Dedifferentiated amniotic fluid mesenchymal stem cell (primary cell): Measurements from ENCODE around the gene KDM2A.
A peak's percentile ranks its signal among the peaks of the same experiment; 100 is the strongest.

Source experiments
- DNase-seq: peaks from one replicate; pipeline ENCODE4 v3.0.0-alpha.2; 2016; ENCODE audit errors: extremely low spot score

The KDM2A gene

DNA sequence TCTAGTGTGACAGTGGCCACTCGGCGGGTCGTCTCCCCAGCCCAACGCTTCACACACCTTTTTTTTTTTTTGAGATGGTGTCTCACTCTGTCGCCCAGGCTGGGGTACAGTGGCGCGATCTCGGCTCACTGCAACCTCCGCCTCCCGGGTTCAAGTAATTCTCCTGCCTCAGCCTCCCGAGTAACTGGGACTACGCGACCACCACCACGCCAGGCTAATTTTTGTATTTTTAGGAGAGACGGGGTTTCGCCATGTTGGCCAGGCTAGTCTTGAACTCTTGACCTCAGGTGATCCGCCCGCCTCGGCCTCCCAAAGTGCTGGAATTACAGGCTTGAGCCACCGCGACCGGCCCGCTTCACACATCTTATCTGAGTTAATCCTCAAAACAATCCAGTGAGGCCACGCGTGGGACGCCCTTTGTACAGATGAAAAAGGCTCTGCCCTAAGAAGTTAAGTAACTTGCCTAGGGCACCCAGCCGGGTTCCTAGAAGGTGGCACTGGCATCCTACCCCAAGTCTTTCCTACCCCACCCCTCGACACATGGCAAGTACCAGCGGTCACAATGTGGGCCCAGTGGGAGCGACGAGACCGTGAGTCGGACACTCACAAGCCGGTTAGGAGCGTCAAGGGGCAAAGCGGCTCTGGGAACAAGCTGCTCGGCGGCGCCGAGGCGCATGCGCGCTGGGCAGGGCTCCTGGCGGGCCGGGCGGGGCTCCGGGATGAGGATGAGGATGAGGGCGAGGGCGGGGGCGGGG, 142.0 kb downstream of the KDM2A start:
- peak; percentile 38 for DNase-seq

- DNase-seq = no peak
Observed at GRCh38 chr11:67261640-67261945, 142.5 kb downstream of the KDM2A start.

DNA sequence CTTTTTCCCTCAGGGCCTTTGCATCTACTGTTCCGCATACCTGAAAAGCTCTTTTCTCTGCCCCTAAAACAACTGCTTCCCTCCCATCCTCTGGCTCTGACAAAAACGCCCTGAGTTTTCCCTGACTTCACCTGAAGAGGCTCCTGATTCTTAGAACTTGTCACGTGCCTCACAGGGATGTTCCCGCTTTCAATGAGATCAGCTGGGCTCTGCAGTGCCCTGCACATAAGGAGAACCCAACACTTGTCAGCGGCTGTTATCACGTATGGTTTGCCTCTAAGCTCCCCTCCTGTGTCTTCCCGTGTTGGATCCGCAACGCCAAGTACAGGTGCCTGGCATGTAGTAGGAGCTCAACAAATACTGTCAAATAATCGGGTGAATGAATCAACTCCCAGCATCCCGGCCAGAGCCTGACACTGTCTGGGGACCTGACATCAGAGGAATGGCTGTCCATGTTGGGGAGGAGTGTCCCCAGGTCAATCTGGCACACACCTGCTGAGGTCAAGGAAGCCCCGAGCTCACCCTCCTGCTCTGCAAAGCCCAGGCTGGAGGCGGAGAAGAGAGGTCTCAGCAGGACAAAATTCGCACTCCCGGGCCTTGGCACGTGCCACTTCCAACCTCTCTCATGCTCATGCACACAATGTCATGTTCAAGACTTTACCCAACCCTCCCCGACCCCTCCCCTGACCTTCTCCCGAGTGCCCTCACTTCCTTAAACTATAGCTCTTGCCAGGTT, 143.1 kb downstream of the KDM2A start:
- no peak for DNase-seq

DNA sequence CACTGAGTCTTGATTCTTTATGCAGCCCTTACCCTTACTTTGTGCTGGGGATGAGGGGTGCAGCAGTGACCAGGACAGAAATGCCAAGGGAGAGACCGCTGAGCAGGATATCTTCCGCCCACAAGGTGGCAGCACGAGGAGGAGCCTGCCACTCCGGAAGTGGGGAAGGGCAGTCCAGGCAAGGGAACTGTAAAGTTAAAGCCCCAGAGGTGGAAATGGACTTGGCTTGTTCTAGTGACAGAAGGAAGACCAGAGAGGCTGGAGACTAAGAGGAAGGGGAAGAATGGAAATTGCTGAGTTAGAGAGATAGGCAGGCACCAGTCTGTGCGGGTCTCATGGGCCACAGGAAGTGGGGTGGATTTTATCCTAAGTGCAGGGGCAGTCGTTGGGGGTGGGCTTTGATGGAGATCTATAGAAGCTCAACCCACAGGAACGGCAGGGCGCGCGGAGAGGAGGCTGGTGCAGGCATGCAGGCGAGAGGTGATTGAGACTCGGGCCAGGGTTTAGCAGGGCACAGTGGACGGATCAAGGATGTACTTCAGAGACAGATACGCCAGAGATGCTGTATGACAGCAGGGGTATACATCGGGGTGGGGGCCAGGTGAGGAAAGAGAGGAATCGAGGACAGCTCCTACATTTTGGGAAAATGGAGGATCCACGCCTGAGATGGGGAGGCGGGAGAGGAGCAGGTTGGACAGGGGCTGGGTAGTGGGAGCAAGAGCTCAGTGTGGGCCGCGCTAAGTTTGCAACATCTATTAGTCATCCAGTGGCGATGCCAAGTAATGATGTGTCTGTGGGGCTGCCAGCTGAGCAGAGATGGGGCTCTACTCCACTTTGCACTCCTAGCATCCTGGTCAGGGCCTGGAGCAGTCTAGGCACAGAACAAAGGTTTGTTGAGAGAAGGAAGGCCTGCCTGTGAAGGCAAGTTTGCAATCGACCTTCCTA, 143.9 kb downstream of the KDM2A start:
- DNase-seq = peak; percentile 80

GRCh38 chr11:67264260-67264659, 145.2 kb downstream of the KDM2A start:
- DNase-seq = no peak

DNA sequence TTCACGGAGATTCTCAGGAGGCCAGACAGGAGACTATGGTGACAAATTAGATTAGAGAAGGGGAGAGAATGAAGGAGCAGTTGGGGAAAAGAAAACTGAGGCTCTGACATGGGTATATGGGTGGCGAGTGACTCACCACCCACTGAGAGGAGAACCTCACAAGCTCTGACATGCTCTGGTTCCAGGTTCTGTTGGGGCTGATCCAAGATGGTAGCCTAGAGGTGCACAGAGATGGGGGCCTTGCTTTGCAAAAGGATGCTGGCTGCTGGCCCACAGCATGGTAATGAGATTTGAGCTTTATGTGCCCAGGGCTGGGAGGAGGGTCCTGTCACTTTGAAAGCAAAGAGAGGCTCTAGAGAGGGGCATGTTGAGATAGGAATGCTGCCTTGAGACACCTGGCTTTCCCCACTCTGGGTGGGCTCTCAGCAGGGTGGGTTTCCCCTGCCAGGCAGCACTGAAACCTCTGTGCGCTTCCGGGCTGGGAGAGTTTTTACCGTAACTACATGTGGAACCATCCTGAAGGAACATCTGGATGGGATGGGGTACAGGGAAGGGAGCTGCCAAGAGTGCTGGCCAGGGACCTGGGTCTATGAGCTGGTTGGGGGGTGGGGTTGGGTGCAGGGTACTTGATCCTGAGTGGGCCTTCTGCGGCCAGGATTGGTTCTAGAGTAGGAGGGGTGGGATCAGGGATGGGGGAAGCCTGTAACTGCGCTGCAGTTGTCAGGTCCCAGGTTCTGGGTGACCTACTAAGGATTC, 146.0 kb downstream of the KDM2A start:
- DNase-seq = no peak

DNA sequence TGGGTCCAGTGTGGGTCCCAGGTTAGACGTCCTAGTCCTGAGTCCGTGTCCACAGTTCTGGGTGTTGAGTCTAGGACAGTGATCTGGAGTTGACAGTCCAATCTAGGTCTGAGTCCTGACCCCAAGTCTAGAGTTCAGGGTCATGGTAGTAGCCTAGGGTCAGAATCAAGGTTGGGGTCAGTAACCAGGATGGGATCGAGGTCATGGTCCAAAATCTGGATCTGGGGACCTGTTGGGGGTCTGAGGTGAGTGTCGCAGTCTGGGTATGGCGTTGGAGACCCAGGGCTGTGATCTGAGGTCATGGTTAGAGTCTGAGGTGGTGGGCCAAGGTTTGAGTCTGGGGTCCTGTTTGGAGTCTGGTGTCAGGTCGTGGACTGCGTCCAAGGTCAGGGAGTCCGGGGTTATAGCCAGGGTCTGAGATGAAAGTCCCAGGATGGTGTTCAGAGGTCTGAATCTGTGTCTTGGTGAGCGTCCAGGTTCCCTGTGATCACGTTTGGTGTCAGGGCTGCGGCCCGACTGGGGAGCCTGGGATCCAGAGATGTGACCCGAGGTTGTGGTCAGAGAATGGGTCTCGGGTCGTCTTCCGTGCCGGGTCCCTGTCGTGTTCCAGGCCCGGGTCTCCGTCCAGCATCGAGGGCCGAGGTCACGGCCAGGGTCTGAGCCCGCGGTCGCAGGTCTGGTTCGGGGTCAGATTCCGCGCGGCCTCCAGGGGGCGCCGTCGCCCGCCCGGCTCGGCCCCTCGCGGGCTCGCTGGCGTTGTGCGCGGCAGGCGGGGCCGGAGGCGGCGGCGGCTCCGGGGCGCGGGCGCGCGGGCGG, 146.8 kb downstream of the KDM2A start:
- DNase-seq = no peak

DNA sequence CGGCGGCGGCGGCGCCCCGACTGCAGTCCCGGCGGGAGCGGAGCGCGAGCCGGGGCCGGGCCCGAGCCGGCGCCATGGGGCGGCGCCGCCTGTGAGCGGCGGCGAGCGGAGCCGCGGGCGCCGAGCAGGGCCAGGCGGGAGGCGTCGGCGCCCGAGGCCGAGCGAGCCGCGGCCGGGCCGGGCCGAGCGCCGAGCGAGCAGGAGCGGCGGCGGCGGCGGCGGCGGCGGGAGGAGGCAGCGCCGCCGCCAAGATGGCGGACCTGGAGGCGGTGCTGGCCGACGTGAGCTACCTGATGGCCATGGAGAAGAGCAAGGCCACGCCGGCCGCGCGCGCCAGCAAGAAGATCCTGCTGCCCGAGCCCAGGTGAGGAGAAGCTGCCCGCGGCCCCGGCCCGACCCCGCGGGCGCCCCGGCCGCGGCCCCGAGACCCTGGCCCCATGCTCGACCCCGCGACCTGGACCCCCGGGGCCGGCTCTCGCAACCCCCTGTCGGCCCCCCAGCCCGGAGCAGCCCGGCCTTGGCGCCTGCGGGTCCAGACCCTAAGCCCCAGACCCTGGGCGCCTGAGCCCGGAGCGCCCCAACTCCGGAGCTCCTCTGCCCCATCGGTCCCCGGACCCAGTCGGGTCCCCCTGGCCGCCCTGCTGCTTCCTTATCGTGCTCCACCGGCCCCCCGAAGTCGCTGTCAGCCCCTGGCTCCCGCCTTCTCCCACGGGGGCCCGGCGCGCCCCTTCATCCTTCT, 147.6 kb downstream of the KDM2A start, which contains the start of gene GRK2:
Gene GRK2 (plus strand): TSS at position 25 of the 739 bp plus-strand sequence. CDS start 227 bp downstream, at position 252.
- no peak for DNase-seq

DNA sequence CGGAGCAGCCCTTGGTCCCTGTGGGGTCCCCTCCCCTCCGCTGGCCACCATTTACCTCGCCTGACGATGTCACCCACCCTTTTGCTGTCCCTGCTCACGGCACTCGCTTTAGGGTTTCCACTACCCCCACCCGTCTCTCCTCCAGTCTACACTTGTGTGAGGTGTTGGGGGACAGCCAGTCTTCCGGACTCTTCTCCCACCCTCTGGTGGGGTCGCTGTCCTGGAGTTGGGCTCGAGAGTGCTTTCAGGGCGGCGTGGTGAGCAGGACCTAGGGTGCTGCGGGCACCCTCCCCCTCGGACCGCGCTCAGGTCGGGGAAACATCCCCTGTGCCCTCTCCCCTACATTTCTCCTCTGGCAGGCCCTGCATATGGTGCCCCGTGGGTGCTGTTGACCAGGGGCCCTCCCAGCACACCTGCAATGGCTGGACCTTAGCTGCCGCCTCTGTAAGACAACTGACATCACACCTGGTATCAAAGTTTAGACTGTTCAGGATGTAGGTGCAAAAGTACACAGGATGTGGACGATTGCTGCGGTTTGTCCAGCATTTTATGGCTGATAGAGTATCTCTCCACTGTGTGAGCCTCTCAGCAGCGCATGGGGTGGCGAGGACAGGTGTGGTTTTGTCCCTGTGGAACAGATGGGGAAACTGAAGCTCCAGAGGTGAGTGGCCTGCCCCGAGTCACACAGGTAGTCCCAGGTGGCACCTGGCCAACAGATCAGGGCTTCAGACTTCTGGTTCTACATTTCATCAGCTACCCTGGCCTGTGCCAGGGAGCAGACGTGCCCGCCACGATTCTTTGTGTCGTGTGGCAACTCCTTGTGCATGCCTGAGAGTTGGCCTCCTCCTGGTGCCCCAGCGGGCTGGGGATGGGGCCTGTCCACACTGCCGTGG, 148.4 kb downstream of the KDM2A start:
- no peak for DNase-seq

DNA sequence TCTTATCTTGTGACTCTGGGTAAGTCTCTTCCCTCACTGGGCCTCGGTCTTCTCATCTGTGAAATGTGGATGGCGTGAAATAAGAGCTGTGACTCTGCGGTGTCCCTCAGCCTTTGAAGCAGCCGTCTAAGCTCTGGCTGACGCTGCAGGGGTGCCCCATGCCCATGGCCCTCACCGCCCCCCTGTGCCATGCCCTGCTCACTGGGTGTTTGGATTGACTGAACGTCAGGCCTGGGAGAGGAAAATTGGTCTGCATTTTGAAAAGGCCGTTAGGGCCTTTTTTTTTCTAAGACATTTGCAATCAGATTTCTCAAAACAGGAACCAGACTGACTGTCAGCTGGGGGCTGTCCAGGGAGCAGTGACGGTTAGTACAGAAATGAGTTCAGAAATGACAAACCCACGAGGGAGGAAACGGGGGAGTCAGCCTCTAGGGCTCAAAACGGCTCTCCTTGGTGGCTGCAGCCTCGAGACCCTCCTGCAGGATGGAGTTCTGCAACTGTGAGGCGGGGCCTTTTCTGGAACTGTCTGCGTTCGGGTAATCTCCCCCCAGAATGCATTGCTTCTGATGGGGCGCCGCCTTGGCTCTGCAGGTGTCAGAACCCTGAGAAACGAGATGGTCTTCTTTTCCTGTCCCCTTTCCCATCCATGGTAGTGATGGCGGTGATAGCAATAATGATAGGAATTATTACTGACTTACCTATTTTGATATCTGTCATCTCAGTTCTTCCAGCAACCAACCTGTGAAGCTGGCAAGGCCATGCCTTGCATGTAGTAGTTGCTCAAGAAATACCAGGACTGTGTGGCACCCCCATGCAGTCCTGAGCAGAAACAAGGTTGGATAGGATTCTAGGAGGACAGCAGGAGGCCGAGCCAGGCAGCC, 149.3 kb downstream of the KDM2A start:
- DNase-seq = no peak

GRCh38 chr11:67268962-67269268, 149.9 kb downstream of the KDM2A start:
- DNase-seq = no peak

DNA sequence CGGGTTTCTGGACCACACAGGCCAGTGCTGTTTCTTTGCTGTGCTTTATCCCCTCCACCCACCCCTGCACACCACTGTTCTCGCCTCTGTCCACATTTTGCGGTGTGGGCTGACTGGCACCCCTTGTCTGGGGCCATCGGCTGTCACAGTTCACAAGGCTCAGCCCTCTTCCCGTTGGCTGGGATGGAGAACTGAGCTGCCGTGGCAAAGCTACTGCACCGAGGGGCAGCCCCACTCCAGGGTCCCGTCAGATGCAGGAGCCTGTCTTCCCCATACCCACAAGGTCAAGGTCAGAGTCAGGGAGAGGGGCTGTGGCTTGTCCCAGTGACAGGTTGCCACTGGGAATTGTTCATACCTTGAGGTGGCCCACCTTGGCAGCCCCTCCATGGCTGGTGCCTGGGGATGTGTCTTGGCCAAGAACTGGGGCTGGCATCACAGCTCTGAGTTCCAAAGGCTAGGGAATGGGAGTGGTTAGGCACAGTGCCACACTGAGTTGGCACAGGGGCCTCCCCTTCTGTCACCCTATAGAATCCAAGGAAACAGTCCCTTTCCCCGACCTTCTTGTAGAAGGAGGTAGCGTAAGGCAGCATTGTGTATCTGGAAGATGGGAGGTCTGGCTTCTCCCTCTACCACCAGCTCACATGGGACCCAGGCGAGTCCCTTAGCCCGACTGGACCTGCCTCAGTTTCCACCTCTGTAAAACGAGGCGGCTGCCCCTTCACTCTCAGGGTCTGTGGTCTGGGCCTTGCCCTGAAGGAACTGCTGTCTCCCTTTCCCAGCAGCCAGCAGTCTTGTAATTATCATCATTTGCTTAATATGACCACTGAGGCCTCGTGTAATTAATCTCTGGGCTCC, 150.6 kb downstream of the KDM2A start:
- DNase-seq = no peak

DNA sequence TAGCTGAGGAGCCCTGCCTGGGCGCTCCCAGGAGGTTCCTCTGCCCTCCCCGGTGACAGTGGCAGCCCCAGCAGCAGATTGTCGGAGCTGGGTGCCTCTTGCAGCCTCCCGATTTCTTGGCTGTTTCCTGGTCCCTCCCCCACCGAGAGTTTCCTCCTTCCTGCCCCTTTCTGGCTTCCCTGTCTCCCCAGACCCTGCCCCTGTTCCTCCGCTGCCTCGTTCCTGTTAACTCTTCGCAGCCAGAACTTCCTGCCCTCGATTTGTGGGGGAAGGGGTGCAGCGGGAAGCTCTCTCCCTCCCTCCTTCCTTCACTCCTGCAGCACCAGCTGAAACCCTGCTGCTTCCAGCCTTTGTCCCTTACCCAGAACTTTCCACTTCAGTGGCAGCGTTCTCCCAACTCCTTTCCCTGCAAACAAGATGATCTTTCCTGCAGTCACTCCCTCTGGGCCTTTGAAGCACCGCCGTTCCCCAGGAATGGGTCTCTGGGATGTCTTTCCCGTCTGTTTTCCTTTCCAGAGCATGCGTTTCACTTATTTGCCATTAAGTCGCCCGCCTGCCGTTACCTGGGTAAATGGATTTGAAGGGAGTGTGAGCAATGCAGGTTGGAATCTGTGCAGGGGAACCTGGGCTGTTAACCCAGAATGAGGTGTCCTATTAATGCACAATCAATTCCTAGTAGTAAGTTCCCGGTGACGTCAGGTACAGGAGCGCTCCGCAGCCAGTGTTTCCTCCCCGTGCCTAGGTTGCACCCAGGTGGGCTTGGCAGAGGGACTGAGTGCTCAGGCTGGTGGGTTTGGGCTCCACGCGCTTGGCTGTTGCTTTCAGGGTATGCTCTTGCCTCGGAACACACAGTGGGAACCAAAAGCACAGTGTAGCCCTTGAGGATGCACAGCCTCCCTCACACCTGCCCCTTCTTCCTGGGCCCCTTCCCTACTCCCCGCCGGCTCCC, 151.5 kb downstream of the KDM2A start:
- DNase-seq = no peak

DNA sequence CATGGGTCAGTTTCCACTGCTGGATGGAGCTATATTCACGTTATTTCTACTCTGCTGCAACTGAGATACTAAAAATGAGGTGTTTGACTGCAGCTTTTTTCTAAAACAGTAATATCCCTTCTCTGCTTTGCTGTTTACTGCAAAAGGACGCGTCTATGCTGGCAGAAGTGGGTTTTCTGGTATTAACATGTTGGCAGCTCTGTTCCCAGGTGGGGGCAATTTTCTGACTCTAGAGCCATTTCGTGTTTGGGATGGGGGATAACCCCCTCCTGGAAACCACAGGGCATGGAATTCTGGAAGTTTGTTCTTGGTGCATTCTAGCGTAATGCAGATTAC, 152.1 kb downstream of the KDM2A start:
- no peak for DNase-seq

- no peak for DNase-seq
Observed at GRCh38 chr11:67271541-67272284, 152.7 kb downstream of the KDM2A start.
